GM21825 (cell line): ENCODE measurements around the gene RINL.
A peak's percentile ranks its signal among the peaks of the same experiment; 100 is the strongest.
"Not testable (repeated sequence)": the region's sequence is repeated elsewhere in the genome, so short reads cannot be mapped to it uniquely, and the experiment has no call there.

Experiments
- ATAC-seq: cut with Tn5 transposase; IDR thresholded peaks from one replicate; pipeline ENCODE4 v1.9.1; 2021; ENCODE audit warnings: mild to moderate bottlenecking, moderate library complexity; ENCODE audit not compliant: unreplicated experiment

The RINL gene

GRCh38 chr19:38836983-38837626, 41.0 kb downstream of the RINL start:
- ATAC-seq, result no peak

GRCh38 chr19:38836159-38836982, 41.7 kb downstream of the RINL start:
- no peak for ATAC-seq

- ATAC-seq, result no peak
Observed at GRCh38 chr19:38834590-38834989, 43.5 kb downstream of the RINL start.

- ATAC-seq, result no peak
Observed at GRCh38 chr19:38834104-38834490, 44.0 kb downstream of the RINL start.

GRCh38 chr19:38833092-38833425, 45.0 kb downstream of the RINL start:
- ATAC-seq, result no peak

- peak; percentile 33 for ATAC-seq
Observed at GRCh38 chr19:38831142-38831605, 46.9 kb downstream of the RINL start.

GRCh38 chr19:38830039-38830733, 47.9 kb downstream of the RINL start:
- no peak for ATAC-seq

- not testable (repeated sequence) for ATAC-seq
Observed at GRCh38 chr19:38829203-38829602, 48.9 kb downstream of the RINL start.

GRCh38 chr19:38826856-38827551, 51.1 kb downstream of the RINL start:
- no peak for ATAC-seq

- ATAC-seq, result not testable (repeated sequence)
Observed at GRCh38 chr19:38825936-38826335, 52.1 kb downstream of the RINL start.

- ATAC-seq, result not testable (repeated sequence)
Observed at GRCh38 chr19:38821230-38821825, 56.7 kb downstream of the RINL start.

GRCh38 chr19:38819231-38819920, 58.7 kb downstream of the RINL start:
- ATAC-seq, result no peak
